Stimulated activated CD8-positive, alpha-beta memory T cell treated with anti-CD3 and anti-CD28 coated beads, Interleukin-12 subunit alpha, Interleukin-12 subunit beta, amount 100 ng/mL, for 24 hours (primary cell): Measurements from ENCODE around the gene EXOSC6.
"Not testable (repeated sequence)": the region's sequence is repeated elsewhere in the genome, so short reads cannot be mapped to it uniquely, and the experiment has no call there.

Experiments used
- DNase-seq: peaks from one replicate; pipeline ENCODE4 v3.0.0-alpha.2; 2020; ENCODE audit errors: extremely low read depth

The EXOSC6 gene

GRCh38 chr16:70254965-70255286, 3.2 kb upstream of the EXOSC6 start:
- DNase-seq, result no peak

- DNase-seq, result no peak
These were observed 2.6 kb upstream of the EXOSC6 start for GRCh38 chr16:70254180-70254964.

GRCh38 chr16:70253291-70254106, 1.8 kb upstream of the EXOSC6 start:
- no peak for DNase-seq

GRCh38 chr16:70252355-70252988, 732 bp upstream of the EXOSC6 start:
- DNase-seq, result no peak

GRCh38 chr16:70250748-70251628, 752 bp downstream of the EXOSC6 start:
- DNase-seq, result no peak

- not testable (repeated sequence) for DNase-seq
These were observed 2.0 kb downstream of the EXOSC6 start for GRCh38 chr16:70249697-70250096.

- not testable (repeated sequence) for DNase-seq
These were observed 13.0 kb downstream of the EXOSC6 start for GRCh38 chr16:70238773-70239172.

- not testable (repeated sequence) for DNase-seq
These were observed 19.9 kb downstream of the EXOSC6 start for GRCh38 chr16:70231831-70232230.

- DNase-seq, result not testable (repeated sequence)
These were observed 25.7 kb downstream of the EXOSC6 start for GRCh38 chr16:70226024-70226423.

- not testable (repeated sequence) for DNase-seq
These were observed 26.3 kb downstream of the EXOSC6 start for GRCh38 chr16:70225430-70225829.

GRCh38 chr16:70224645-70225044, 27.1 kb downstream of the EXOSC6 start:
- not testable (repeated sequence) for DNase-seq

GRCh38 chr16:70223971-70224513, 27.7 kb downstream of the EXOSC6 start:
- not testable (repeated sequence) for DNase-seq

GRCh38 chr16:70223216-70223615, 28.5 kb downstream of the EXOSC6 start:
- DNase-seq, result not testable (repeated sequence)

GRCh38 chr16:70222574-70222973, 29.2 kb downstream of the EXOSC6 start:
- DNase-seq, result not testable (repeated sequence)

GRCh38 chr16:70218586-70218985, 33.2 kb downstream of the EXOSC6 start:
- DNase-seq, result not testable (repeated sequence)

GRCh38 chr16:70206382-70206781, 45.4 kb downstream of the EXOSC6 start:
- not testable (repeated sequence) for DNase-seq

GRCh38 chr16:70204668-70205405, 46.9 kb downstream of the EXOSC6 start:
- DNase-seq, result not testable (repeated sequence)

GRCh38 chr16:70204010-70204409, 47.7 kb downstream of the EXOSC6 start:
- DNase-seq, result not testable (repeated sequence)

GRCh38 chr16:70203508-70203907, 48.2 kb downstream of the EXOSC6 start:
- DNase-seq, result not testable (repeated sequence)

GRCh38 chr16:70200063-70200462, 51.7 kb downstream of the EXOSC6 start:
- DNase-seq, result not testable (repeated sequence)
